WI38 (cell line): ENCODE results near the gene SPRYD7.

Experiments used
- H3K4me3 ChIP-seq: 2 replicates; pipeline ENCODE4 v1.5.1; 2011; ENCODE audit warnings: low read depth, mild to moderate bottlenecking, control low read depth, low read length
- TF ChIP-seq, protein P1 (sequence below): IDR thresholded peaks from 2 replicates; pipeline ENCODE4 v1.5.1; 2012; ENCODE audit warnings: low read depth, mild to moderate bottlenecking, control low read depth, low read length

Gene SPRYD7

DNA sequence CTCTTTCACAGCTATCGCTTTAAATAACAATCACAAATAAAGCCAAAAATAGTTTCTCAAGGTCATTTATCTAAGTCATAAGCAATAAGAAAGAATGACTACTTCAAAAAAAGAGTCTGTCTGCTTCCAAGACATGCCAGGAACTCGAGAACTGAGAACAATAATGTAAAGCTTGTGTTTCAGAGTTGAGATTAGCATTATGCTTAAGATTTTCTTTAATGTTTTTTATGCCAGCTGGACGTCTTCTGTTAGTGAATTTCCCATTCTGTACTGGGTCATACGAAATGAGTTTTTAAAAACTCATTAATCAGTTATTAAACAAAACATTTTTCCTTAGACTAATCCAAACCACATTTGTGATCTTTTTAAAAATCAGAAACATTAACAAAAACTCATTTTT lies 3.2 kb upstream of the SPRYD7 start:
- TF ChIP-seq, protein P1, sequence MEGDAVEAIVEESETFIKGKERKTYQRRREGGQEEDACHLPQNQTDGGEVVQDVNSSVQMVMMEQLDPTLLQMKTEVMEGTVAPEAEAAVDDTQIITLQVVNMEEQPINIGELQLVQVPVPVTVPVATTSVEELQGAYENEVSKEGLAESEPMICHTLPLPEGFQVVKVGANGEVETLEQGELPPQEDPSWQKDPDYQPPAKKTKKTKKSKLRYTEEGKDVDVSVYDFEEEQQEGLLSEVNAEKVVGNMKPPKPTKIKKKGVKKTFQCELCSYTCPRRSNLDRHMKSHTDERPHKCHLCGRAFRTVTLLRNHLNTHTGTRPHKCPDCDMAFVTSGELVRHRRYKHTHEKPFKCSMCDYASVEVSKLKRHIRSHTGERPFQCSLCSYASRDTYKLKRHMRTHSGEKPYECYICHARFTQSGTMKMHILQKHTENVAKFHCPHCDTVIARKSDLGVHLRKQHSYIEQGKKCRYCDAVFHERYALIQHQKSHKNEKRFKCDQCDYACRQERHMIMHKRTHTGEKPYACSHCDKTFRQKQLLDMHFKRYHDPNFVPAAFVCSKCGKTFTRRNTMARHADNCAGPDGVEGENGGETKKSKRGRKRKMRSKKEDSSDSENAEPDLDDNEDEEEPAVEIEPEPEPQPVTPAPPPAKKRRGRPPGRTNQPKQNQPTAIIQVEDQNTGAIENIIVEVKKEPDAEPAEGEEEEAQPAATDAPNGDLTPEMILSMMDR = no peak
- H3K4me3 ChIP-seq = no peak overlapping the region

GRCh38 chr13:49938921-49939320 lies 2.8 kb upstream of the SPRYD7 start:
- TF ChIP-seq, protein P1 = no peak
- no peak overlapping the region for H3K4me3 ChIP-seq

DNA sequence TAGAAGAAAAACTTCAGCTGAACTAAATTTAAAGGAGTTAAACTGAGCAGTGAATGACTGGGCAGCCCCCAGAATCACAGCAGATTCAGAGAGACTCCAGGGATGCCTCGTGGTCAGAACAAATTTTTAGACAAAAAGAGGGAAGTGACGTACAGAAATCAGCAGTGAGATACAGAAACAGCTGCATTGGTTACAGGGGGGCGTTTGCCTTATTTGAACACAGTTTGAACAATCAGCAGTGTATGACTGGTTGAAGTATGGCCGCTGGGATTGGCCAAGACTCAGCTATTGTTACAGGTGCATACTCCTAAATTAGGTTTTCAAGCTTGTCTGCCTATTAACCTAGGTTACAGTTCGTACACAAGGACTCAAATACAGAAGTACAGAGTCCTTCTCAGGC lies 2.2 kb upstream of the SPRYD7 start:
- TF ChIP-seq, protein P1 = no peak
- no peak overlapping the region for H3K4me3 ChIP-seq

- peak overlapping the region; percentile 76 for H3K4me3 ChIP-seq
- TF ChIP-seq, protein P1 = no peak
Measured at GRCh38 chr13:49936968-49937273, 781 bp upstream of the SPRYD7 start.

GRCh38 chr13:49935171-49936074 lies 717 bp downstream of the SPRYD7 start:
- TF ChIP-seq, protein P1 = no peak
- peak overlapping the region; percentile 76 for H3K4me3 ChIP-seq

- TF ChIP-seq, protein P1 = no peak
- no peak overlapping the region; the same call in 1 of the 2 replicates for H3K4me3 ChIP-seq
Measured at GRCh38 chr13:49933511-49933910, 2.6 kb downstream of the SPRYD7 start.

GRCh38 chr13:49932868-49933267 lies 3.3 kb downstream of the SPRYD7 start:
- no peak overlapping the region for H3K4me3 ChIP-seq
- TF ChIP-seq, protein P1 = no peak
